NK-92 treated with Interleukin-12 subunit alpha and Interleukin-12 subunit beta, amount 100 ng/mL, for 24 hours (cell line): ENCODE measurements around the gene MYO1A.
A peak's percentile ranks its signal among the peaks of the same experiment; 100 is the strongest.
"Not testable (repeated sequence)": the region's sequence is repeated elsewhere in the genome, so short reads cannot be mapped to it uniquely, and the experiment has no call there.

Source experiments
- DNase-seq: peaks from one replicate; lab custom pipeline; 2025; lab: John Stamatoyannopoulos, UW

The MYO1A gene

GRCh38 chr12:57046947-57047890, 2.7 kb downstream of the MYO1A start:
- peak; percentile 44 for DNase-seq

- DNase-seq, result no peak
Measured at GRCh38 chr12:57046086-57046791, 3.7 kb downstream of the MYO1A start.

- DNase-seq, result no peak
Measured at GRCh38 chr12:57044889-57045288, 5.0 kb downstream of the MYO1A start.

GRCh38 chr12:57044468-57044867, 5.5 kb downstream of the MYO1A start:
- DNase-seq, result no peak

- DNase-seq, result no peak
Measured at GRCh38 chr12:57042695-57043094, 7.2 kb downstream of the MYO1A start.

- no peak for DNase-seq
Measured at GRCh38 chr12:57040750-57041149, 9.2 kb downstream of the MYO1A start.

GRCh38 chr12:57040211-57040610, 9.7 kb downstream of the MYO1A start:
- DNase-seq, result no peak

- DNase-seq, result no peak
Measured at GRCh38 chr12:57039016-57039798, 10.7 kb downstream of the MYO1A start.

- no peak for DNase-seq
Measured at GRCh38 chr12:57037264-57037663, 12.7 kb downstream of the MYO1A start.

- DNase-seq, result no peak
Measured at GRCh38 chr12:57033431-57033830, 16.5 kb downstream of the MYO1A start.

- no peak for DNase-seq
Measured at GRCh38 chr12:57031789-57032188, 18.1 kb downstream of the MYO1A start.

- DNase-seq, result no peak
Measured at GRCh38 chr12:57031138-57031725, 18.7 kb downstream of the MYO1A start.

- DNase-seq, result no peak
Measured at GRCh38 chr12:57029457-57029856, 20.5 kb downstream of the MYO1A start.

GRCh38 chr12:57027805-57028153, 22.1 kb downstream of the MYO1A start:
- DNase-seq, result no peak

GRCh38 chr12:57027011-57027804, 22.7 kb downstream of the MYO1A start:
- no peak for DNase-seq

- DNase-seq, result no peak
Measured at GRCh38 chr12:57025196-57025595, 24.7 kb downstream of the MYO1A start.

- DNase-seq, result not testable (repeated sequence)
Measured at GRCh38 chr12:57022324-57022723, 27.6 kb downstream of the MYO1A start.

- no peak for DNase-seq
Measured at GRCh38 chr12:57019983-57020719, 29.8 kb downstream of the MYO1A start.

GRCh38 chr12:57018906-57019305, 31.0 kb downstream of the MYO1A start:
- DNase-seq, result no peak

- not testable (repeated sequence) for DNase-seq
Measured at GRCh38 chr12:57018353-57018752, 31.6 kb downstream of the MYO1A start.

- no peak for DNase-seq
Measured at GRCh38 chr12:57016348-57016747, 33.6 kb downstream of the MYO1A start, which contains the start of gene TAC3. TAC3 (minus strand) TSS chr12:57016529; CDS start chr12:57015797, 732 bp downstream.
